Right renal cortex interstitium (tissue), 3 donors: Measurements from ENCODE around the gene TENM4. TPM values are rescaled to one million over a fixed set of nuclear protein-coding genes. Genes with fewer than 3 reads are reported as not detected.

ENCODE experiments used
- DNase-seq, 3 donors: peaks; one replicate each; pipeline ENCODE4 v3.0.0-alpha.2; 2013; ENCODE audit warnings: low read depth in 3 of 3, low spot score in 2 of 3
- polyA plus RNA-seq, 3 donors: library from polyadenylated mRNA; unstranded; fragments of 120-200 nt; gene quantifications; one replicate each; pipeline ENCODE4 v1.2.1, GENCODE V29; 2013; ENCODE audit not compliant: insufficient read length in 3 of 3

TENM4 gene
- polyA plus RNA-seq, 3 donors, result 20.2 to 22.7 (median 21.1) TPM

DNA sequence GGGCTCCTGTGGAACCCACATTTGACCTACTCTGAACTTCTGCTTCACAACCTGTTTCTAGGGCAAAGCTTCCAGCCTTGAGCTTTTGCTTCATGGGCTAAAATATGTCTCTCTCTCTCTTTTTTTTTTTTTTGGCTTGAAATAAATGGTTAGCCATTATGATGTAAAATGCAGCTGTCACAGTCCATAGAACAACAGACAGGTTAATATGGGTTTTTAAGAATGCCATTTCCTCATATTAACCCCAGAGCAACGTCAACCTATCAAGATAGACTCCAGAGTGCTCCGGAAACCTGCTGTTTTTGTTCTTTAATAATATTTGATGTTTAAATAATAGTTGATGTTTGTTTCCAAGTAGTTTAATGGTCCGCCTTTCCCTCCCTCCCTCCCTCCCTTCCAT, 285.6 kb downstream of the TENM4 start:
- no peak for DNase-seq

DNA sequence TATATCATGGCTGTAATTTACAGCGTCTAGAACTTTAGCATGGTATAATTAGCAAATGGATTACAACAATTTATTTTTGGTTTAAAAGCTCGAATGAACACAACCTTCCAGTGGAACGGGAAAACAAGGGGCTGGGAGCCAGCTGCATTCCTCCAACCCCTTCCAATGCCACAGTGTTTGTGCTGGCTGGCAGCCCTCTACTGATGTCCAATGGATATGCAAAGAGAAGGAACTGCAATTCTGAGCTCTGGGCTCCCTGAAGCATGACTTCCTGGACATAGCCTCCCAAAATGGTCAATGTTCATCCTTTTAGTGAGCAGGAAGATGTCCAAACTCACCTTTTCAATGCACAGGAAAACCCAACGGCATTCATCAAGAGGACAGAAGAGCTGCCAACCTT, 288.3 kb downstream of the TENM4 start:
- no peak for DNase-seq

DNA sequence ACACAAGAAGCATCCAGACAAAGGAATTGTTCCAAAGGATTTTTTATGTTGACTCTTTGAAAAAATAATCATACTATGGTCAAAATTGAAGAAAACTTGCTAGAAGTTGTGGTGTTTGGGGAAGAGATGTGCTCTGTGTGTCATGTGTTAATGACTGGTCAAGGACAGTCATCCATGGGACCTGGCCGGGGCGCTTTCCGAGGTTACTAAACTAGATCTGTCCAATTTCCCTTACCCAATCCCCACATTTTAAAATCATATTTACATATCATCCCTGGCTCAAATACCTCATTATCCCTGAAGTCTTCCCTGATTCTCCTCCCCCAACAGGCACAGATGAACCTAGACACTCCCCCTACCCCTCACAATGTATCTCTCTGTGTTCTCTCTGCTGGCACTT, 289.4 kb downstream of the TENM4 start:
- no peak for DNase-seq

DNA sequence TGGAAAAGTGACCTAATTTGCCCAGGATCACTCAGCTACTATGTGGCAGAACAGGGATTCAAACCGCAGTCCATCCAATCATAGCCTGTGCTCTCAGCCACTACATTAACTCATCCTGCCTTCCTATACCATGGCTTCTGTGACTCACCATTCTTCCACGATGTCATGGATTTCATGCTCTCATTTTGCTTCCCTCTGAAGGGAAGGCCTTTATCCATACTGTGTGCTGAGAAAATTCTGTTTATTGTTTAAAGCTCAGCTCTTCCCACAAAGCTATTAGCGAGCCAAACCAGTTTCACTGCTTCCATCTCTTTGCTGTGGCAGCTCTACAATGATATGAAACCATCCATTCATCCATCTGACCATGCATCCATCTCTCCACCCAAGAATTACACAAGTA, 289.9 kb downstream of the TENM4 start:
- no peak for DNase-seq

DNA sequence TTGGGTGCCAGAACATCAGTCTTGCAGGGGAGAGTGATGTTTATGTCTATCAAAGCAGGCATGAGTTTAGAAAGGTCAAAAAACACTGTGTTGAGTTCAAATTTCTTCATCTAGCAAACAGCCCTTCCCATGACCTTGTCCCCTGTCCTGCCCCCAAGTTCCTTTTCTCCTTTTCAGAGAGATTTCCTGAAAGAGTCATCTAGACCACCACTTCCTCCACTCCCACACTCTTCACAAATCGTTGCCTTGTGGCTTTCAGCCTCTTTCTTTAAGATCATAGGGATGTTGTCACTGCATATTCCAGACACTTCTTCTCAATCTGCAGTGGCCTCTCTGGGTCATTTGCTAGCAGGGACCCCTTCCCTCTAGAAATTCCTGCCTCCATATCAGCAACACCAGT, 290.5 kb downstream of the TENM4 start:
- DNase-seq, result no peak

DNA sequence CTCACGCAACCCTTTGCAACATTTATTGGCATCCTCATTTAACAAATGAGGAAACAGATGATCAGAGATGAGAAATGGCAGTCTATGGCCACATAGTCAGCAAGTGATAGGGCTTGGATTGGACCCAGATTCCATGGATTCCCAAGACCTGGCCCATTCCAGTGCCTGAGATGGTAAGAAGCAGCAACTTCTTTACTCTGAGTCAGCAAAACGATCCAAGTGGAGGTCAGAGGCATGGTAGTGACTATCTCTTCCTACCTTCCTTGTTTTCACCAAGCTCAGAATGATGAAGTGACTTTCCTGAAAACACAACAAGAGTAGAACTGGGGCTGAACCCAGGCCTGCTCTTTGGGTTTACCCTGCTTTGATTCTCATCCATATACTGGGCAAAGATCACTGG, 293.1 kb downstream of the TENM4 start:
- DNase-seq, result no peak

DNA sequence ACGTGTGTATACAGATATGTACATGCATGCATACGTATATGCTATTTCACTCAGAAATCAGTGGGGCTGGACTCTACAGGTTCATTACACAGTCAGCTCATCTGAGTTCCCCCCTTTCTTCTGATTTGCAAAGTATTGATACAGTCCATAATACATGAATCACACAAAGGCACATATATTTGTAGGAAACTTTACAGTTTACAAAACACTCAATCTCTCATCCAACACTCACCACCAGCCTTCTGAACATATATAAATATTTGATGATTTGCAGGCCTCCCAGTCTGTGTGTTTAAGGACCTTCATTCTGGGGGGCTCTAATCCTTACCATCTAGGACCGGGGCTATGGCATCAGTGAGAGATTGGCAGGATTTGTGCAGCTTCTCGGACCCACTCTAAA, 293.8 kb downstream of the TENM4 start:
- DNase-seq, result no peak

DNA sequence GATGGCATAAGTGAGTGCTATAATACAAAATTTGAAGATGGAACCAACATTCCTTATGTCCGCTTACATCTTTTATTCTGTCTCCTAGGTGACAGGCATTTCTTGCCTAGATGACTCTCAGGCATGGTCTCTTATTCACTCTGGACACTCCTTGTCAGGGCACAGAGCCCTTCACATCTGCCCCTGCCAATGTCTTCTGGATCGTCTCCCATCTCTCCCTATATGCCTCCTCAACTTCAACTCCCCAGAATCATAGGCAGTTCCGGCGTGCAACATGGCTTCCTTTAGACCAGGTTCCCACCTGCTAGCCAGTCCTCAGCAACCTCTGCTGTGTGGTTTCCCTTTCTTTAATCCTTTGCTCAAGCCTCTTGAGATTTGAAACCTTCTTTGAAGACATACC, 300.9 kb downstream of the TENM4 start:
- DNase-seq, result no peak

DNA sequence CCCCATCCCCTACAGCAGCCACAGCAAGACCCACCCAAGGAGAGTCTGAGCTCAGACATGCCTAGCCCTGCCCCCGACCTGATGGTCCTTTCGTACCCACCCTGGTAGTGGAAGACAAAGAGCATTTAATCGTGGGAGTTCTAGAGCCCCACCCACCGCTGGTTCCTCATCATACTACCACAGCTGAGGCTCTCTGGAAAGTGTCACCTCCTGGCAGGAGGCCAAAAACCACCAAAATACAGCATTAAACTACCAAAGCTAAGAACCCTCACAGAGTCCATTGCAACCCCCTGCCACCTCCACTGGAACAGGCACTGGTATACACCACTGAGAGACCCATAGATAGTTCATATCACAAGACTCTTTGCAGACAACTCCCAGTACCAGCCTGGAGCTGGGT, 311.1 kb downstream of the TENM4 start:
- no peak for DNase-seq

DNA sequence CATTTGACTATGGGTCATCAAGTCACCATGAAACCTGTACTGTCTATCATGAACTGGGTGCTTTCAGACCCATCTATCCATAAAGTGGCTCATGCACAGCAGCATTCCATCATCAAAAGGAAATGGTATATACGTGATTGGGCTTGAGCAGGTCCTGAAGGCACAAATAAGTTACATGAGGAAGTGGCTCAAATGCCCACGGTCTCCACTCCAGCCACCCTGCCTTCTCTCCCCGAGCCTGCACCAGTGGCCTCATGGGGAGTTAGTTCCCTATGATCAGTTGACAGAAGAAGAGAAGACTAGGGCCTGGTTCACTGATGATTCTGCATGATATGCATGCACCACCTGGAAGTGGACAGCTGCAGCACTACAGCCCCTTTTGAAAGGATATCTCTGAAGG, 312.5 kb downstream of the TENM4 start:
- DNase-seq, result no peak

DNA sequence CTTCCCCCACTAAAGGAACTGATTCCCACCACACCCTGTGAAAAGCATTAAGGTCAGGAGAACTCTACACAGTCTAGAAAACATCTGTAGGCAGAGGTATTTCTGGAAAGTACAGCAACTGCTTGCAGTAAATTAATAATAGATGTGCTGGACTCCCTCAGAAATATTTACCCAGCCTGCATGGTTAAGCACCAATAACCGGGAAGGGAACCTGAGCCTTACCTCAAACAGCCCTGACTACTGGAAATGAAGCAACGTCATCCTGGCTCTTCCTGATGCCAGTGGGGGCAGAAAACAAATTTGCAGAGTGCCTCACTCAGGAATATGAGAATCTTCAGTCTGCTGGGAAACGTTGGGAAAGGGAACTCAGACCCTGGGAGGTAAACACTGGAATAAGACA, 318.1 kb downstream of the TENM4 start:
- DNase-seq, result no peak

DNA sequence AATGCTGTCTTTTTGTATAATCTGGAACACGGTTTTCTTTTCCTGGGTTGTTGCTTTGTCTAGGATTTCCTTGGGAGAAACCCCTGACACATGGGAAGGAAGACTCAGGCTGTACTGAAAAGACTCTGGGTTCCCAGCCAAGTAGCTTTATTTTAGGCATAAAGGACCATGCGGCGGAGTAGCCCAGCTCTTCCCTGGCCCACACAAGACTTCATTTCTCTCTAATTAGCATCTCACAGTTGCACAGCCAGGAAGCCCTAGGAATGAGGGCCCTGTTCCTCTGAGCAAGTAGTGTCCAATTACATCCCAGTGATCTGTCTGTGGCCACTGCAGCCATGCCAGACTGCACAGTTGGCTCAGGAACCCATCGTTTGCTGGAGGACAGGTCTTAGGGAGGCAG, 319.5 kb downstream of the TENM4 start:
- DNase-seq, result no peak

DNA sequence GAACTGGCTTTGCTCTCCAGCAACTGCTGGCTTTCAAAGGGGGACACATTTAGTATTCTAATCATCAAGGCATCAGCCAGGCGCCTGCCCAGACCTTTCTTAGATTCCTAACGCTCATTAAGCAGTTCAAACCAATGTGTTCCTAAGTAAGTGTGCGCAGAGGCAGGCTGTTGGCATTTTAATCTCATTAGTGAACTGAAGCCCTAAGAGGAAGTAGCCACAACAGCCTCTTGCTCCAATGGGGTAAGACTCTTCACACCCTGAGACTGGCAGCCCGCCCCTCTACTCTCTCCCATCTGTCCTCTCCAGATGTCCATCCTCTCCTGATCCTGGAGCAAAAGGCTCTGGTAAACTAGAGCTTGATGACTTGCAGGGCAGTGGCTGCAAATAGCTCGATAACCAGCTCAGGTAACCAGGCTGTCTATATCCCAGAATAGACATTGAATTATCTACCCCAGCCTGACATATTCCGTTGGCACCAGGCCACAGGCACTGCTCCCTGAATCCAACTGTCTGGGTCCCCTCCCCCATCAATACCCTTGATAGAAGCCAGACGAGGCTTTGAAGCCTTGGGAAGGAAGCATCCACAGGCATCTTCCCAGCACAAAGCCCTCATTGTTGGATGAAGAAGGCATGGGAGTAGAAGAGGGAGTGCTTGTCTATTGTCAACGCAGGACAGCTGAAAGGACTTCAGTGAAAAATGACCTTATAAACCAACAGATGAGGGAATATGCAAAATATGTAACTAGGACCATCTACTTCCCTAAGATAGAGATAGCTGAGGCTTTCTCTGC, 321.1 kb downstream of the TENM4 start:
- DNase-seq, result no peak

DNA sequence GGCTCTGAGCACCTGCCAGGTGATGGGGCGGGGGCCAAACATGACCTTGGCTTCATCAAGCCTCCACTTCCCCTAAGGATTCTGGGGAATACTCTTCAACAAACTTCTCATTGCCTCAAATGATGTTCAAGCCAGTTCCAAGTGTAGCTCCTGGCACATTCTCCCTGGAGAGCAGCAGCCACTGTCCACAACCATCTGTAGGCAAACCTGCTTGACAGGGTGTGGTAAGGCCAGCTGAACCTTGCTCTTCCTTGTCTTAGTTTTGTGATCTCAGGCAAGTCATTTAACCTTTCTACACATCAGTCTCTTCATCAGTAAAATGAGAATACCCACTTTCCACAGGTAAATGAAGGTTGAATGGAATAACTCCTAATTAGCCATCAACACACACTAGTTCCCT, 323.3 kb downstream of the TENM4 start:
- DNase-seq, result no peak

DNA sequence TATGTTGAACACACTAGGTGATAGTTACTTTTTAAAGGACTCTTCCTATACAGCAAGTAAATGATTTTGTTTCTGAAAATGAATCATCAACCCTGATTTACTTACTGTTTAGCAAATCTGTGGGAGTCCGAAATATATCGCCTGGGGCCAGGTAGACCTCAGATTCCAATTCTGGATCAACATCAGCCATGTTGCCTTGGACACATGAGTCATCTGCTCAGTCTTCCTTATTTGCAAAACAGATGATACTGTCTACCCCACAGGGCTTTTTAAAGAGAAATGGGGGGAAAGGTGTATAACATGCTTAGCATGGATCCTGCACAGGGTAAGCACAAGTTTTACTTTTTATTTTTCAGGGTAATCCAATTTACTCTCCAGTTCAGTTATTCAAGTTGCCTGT, 324.2 kb downstream of the TENM4 start:
- DNase-seq, result no peak

DNA sequence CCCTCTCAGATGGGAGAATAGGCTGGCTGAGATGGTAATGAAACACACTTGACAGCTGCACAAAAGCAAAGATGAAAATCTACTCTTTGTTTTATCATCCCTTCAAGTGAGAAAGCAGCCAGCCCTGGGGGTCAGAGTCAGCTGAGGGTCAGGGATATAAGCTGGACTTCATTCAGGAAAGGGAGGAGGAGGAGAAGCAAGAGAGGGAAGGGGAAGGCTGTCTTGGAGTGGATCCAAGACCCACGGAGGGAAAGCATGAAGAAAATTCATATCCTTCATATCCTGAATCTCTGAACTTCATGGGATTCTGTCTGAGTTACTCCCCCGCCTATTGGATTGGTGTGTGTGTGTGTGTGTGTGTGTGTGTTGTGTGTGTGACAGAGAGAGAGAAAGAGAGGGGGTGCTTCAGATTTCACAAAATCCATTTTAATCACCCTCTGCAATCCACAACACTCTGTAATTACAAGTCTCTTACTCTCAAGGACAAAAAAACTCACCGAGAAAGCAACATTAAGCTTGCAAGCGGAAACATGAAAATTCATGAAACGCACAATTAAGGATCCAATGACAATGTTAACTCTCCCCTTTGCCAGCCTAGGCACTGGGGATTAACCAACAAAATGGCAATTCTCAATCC, 327.7 kb downstream of the TENM4 start:
- DNase-seq, result peak in 1 of 3 donors; percentile 45

DNA sequence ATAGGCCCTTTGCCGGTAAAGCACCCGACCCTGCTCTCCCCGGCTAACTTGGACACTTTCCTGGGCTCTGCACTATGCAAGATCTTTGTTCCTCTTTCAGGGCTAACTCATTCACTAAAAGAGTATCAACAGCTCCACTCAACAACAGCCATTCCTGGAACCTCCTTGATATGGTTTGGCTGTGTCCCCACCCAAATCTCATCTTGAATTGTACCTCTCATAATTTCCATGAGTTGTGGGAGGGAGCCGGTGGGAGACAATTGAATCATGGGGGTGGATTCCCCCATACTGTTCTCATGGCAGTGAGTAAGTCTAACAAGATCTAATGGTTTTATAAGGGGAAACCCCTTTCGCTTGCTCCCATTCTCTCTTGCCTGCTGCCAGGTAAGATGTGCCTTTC, 330.0 kb downstream of the TENM4 start:
- no peak for DNase-seq

DNA sequence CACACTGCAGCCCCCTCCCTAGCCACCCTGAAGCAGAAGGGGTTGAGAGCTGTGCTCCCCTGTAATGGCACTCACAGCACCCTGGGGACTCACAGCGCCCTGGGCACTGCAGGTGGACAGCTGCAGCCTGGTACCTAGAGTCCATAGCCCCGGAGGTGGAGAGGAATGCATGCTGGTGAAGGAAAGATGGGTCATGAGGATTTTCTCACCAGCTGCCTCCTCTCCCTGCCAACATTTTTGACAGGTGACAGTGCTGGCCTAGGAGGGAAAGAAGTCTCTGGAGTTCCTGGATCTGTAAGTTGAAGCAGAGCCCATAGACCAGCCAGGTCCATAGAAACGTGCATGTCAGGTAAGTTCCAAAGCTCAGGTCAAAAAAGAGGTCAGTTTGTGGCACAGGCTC, 330.5 kb downstream of the TENM4 start:
- no peak for DNase-seq

DNA sequence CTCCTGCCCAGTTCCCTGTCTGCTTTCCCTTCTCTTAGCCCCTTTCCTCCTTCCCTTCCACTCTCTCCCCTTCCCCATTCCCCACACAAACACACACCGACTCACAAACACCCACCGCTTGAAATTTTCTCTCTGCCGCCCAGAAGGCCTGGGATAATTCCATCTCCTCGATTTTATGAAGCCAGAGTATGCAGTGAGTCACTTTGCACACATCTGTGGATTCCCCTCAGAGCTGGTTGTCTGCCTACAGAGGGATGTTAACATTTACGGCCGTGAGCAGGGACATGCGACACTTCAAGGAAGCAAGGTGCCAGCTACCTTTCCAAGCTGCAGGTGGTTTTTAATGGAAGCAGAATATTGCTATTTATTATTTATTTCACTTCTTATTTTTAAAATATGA, 332.0 kb downstream of the TENM4 start:
- no peak for DNase-seq

DNA sequence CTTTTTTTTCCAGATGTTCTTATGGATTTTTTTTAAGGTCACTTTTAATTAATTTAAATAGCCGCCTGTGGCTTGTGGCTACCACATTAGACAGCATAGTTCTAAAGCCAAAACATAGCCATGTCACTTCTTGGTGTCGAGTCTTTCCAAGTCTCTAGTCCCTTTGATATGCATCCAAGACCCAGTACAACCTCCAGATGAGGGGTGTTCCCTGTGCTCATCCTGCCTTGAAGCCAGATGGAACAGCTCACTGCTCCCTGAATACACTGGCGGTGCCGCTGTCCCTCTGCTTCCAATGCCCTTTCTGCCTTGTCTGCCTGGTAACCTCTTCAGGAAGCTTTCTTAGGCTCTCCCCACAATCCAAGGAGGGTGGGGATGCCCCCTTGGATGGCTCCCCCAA, 338.0 kb downstream of the TENM4 start:
- no peak for DNase-seq

DNA sequence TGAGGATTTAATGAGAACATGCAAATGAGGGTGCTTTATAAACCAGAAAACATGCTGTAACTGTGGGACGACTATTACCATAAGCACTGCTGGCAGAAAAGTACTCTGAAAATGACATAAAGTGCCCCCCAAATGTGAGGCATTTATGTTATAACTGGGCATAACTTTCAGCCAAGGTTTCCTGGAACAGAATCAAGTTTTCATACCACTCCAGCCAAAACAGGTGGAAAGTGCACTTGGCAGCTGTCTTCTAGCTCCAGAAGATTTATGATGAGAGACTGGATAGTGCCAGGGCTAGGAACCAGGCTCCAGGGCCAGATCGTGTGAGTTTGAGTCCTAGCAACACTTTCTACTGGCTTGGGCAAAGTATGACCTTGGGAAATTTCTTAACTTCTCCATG, 339.2 kb downstream of the TENM4 start:
- no peak for DNase-seq

DNA sequence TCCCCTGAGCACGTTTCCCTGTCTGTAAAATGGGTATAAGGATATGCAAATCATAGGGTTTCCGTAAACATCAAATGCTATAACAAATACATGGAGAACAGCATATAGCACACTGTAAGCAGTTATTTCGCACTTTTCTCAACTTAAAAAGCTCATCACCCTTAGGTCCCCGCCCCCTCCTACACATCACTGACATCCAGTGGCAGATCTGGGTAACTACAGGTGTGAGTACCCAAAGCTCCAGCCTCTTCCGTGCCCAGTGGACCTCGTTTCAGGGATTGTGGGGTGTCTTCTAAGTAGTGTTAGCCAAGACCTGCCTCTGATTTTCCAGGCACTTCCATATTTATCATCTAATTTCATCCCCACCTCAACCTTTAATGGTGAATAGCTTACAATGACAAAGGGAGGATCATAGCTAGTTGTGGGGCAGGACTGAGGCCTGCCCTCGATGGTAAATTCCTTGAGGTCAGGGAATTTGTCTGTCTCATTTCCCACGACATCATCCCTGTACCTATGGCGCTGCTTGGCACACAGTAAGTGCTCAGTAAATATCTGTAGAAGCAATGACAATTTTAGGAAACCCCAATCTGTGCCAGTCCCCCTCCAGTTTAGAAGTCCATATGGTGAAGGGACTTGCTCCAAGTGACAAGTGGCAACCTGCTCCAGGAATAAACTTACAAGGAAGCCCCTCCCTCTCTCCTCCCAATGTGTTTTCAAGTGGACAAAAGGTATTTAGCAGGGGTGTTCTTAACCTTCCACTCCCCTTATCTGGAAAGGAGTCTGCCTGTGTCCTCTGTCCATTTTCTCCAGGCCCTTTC, 340.5 kb downstream of the TENM4 start:
- no peak for DNase-seq
